DOHH2 (cell line): Measurements from ENCODE around the gene PTPRN2.

Source experiments
- EZH2phosphoT487 ChIP-seq: fragments of 200-600 bp; sonication (generic); IDR thresholded peaks from 2 replicates; pipeline ENCODE4 v1.6.1; 2017; ENCODE audit warnings: borderline replicate concordance, mild to moderate bottlenecking, antibody characterized with exemption, low read length, moderate library complexity, mixed read lengths
- TF ChIP-seq, protein P1 (sequence below): fragments of 200-600 bp; sonication (generic); IDR thresholded peaks from one replicate; pipeline ENCODE4 v1.5.1; 2014; ENCODE audit warnings: antibody characterized with exemption, mild to moderate bottlenecking, low read depth, low read length; ENCODE audit not compliant: poor library complexity, severe bottlenecking

DNA sequence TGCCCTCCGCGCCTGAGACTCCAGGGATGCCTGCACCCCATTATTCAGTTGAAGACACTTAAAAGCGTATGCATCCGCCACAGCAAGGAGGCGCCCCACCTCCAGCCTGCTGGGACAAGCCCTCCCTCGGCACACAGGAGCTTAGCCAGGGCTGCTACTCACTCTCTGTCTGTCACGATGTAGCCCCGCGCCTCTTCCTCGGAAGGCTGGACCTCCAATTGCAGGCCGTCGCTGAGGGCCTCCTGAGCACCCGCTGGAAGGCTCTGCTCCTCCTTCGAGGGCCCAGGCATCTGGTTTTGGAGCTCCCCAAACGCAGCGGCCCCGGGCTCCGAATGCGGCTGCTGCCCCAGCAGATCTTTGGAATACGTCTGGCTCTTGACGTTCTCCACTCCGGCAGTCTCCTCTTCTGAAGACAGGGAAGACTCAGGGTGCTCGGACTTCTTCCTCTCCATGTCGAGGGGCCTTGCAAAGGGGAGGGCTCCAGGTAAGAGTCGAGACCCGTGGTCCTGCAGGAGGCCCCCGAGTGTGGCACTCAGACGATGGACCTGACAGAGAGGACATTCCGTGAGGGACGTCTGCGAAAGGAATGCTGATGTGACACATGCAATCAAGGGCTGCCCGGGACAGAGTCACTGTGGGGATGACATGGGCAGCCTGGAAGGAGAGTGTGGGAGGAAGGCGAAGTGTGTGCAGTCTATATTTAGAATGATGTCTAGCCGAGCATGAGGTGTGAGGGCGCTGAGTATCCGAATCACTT is 453.9 kb downstream of the PTPRN2 start:
- TF ChIP-seq, protein P1, sequence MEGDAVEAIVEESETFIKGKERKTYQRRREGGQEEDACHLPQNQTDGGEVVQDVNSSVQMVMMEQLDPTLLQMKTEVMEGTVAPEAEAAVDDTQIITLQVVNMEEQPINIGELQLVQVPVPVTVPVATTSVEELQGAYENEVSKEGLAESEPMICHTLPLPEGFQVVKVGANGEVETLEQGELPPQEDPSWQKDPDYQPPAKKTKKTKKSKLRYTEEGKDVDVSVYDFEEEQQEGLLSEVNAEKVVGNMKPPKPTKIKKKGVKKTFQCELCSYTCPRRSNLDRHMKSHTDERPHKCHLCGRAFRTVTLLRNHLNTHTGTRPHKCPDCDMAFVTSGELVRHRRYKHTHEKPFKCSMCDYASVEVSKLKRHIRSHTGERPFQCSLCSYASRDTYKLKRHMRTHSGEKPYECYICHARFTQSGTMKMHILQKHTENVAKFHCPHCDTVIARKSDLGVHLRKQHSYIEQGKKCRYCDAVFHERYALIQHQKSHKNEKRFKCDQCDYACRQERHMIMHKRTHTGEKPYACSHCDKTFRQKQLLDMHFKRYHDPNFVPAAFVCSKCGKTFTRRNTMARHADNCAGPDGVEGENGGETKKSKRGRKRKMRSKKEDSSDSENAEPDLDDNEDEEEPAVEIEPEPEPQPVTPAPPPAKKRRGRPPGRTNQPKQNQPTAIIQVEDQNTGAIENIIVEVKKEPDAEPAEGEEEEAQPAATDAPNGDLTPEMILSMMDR: no peak
- TF ChIP-seq EZH2phosphoT487: no peak
